ENCODE measurements around the gene LEPR.
"Not testable (repeated sequence)": the region's sequence is repeated elsewhere in the genome, so short reads cannot be mapped to it uniquely, and the experiment has no call there.

The LEPR gene, protein sequence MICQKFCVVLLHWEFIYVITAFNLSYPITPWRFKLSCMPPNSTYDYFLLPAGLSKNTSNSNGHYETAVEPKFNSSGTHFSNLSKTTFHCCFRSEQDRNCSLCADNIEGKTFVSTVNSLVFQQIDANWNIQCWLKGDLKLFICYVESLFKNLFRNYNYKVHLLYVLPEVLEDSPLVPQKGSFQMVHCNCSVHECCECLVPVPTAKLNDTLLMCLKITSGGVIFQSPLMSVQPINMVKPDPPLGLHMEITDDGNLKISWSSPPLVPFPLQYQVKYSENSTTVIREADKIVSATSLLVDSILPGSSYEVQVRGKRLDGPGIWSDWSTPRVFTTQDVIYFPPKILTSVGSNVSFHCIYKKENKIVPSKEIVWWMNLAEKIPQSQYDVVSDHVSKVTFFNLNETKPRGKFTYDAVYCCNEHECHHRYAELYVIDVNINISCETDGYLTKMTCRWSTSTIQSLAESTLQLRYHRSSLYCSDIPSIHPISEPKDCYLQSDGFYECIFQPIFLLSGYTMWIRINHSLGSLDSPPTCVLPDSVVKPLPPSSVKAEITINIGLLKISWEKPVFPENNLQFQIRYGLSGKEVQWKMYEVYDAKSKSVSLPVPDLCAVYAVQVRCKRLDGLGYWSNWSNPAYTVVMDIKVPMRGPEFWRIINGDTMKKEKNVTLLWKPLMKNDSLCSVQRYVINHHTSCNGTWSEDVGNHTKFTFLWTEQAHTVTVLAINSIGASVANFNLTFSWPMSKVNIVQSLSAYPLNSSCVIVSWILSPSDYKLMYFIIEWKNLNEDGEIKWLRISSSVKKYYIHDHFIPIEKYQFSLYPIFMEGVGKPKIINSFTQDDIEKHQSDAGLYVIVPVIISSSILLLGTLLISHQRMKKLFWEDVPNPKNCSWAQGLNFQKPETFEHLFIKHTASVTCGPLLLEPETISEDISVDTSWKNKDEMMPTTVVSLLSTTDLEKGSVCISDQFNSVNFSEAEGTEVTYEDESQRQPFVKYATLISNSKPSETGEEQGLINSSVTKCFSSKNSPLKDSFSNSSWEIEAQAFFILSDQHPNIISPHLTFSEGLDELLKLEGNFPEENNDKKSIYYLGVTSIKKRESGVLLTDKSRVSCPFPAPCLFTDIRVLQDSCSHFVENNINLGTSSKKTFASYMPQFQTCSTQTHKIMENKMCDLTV

DNA sequence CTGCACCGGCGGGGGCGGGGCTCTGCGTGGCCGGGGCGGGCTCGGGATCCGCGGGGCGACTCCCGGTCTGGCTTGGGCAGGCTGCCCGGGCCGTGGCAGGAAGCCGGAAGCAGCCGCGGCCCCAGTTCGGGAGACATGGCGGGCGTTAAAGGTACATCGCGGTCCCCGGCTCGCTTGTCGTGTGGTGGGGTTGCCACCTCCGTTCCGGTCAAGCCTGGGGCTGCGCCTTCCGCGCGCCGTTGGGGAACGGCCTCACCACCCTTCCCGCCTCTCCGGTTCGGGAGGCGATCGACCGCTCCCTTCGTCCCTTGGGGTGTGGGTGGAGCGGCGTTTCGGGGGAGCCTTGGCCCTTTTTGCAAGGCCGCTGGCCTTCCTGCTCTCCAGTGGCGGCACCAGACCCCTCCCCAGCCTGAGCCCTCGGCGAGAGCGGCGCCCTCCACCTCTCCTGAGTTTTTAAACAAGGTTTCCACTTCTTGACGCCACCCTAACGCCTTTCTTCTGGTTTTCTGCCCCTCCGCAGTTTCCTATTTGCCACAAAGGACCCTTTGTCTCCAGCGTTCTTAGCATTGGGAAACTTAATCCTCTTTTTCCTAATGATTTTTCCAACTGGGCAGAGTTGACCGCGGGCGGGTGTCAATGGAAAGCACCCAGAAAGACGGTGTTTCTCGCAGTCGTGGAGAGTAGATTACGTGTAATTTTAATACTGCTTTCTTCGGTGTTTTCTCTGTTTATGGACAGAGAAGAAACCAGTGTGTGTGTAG, at the start of gene LEPR, which contains the start of gene LEPROT:
TSS of gene LEPR (plus strand) at position 79 of the 761 bp plus-strand sequence. CDS start 144,898 bp downstream, outside the sequence.
TSS of gene LEPROT (plus strand) at position 79 of the 761 bp plus-strand sequence. CDS start at position 136, 57 bp downstream.
- ATAC-seq, result no peak
- no peaks in the 10 kb centered on the region for H3K9me3 Mint-ChIP-seq
- H3K36me3 Mint-ChIP-seq, result peaks cover 7% of the 10 kb centered on the region
- peaks cover 14% of the 10 kb centered on the region for H3K4me1 Mint-ChIP-seq
- no peaks in the 10 kb centered on the region for H3K27me3 Mint-ChIP-seq
- H3K27ac Mint-ChIP-seq, result no peak within 1 kb of the TSS
- no peak within 1 kb of the TSS for H3K4me3 Mint-ChIP-seq

DNA sequence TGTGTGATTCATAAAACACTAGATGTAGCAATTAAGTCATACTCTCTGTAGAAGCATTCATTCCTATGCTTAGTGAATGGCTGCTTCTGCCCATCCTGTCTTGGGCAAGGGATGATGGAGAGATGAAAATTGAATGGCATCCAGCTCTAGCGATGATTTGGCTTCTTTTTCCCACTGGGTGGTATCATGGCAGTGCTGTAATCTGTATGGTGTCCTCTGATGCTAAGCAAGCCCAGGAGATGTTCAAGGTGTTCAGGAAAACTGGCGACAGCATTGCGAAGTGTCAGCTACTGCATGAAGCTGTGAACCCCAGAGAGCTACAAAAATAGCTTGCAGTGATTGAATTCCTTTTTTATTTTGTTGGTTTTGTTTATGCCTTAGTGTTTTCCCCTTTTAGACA, 48.9 kb upstream of the LEPR start:
- no peak for ATAC-seq
- Mint-ChIP-seq H3K4me1 (no peaks in the 10 kb centered on the region), H3K27ac (no peak overlapping the region), H3K4me3 (no peak overlapping the region), H3K27me3 (peaks cover 22% of the 10 kb centered on the region), H3K36me3 (no peaks in the 10 kb centered on the region), H3K9me3 (no peaks in the 10 kb centered on the region)

DNA sequence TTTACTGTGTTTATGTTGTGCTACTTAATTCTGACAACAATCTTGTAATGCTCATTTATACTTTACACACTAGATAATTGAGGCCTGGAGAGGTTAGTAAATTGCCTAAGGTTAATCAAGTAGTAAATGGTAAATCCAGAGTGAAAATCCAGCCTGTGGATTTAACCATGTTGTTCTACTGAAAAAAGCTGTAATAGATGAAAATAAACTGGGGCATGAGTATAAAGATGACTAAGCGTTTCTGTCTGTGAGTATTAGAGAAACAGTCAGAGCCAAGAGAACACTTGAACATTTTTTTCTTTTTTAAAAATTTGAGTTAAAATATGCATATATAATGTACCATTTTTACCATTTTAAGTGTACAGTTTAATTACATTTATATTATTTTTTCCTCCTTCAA, 47.9 kb upstream of the LEPR start:
- H3K27ac Mint-ChIP-seq, result no peak overlapping the region
- peaks cover 22% of the 10 kb centered on the region for H3K27me3 Mint-ChIP-seq
- H3K9me3 Mint-ChIP-seq, result no peaks in the 10 kb centered on the region
- no peaks in the 10 kb centered on the region for H3K36me3 Mint-ChIP-seq
- H3K4me1 Mint-ChIP-seq, result no peaks in the 10 kb centered on the region
- ATAC-seq, result no peak
- no peak overlapping the region for H3K4me3 Mint-ChIP-seq

DNA sequence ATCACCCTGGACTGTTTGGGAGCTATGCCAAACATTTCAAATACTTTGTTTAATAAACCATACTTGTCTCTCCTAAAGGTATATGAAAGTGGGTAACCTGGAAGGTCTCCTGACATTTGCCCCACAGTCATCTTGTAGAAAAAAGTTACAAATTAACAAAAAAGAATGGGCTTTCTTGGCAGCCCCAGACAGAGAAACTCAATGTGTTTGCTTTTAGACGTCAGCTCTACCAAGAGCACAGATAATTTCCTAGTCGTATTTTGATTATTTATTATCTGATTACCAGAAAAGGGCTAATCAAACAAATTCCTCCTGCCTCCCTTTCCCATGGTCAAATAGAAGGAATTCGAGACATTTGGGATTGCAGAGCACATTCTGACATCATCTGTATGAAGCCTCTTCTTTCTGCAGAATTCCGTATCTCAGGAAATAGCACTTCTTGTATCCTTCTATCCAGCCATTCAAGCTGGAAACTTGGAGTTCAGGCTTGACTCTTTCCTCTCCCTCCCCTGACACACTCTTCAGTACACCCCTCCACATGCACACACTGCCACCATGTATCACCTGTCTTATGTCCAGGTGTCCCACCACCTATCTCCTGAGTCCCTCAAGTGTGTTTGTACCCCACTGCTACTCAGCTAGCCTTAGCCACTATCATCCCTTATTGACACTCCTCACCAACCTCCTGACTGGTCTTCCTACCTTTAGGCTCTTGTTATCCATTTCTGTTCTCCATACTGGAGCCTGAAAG, 42.8 kb upstream of the LEPR start:
- peaks cover 40% of the 10 kb centered on the region for H3K27me3 Mint-ChIP-seq
- H3K4me3 Mint-ChIP-seq, result no peak overlapping the region
- ATAC-seq, result no peak
- peaks cover 5% of the 10 kb centered on the region for H3K36me3 Mint-ChIP-seq
- no peaks in the 10 kb centered on the region for H3K9me3 Mint-ChIP-seq
- H3K4me1 Mint-ChIP-seq, result no peaks in the 10 kb centered on the region
- no peak overlapping the region for H3K27ac Mint-ChIP-seq

DNA sequence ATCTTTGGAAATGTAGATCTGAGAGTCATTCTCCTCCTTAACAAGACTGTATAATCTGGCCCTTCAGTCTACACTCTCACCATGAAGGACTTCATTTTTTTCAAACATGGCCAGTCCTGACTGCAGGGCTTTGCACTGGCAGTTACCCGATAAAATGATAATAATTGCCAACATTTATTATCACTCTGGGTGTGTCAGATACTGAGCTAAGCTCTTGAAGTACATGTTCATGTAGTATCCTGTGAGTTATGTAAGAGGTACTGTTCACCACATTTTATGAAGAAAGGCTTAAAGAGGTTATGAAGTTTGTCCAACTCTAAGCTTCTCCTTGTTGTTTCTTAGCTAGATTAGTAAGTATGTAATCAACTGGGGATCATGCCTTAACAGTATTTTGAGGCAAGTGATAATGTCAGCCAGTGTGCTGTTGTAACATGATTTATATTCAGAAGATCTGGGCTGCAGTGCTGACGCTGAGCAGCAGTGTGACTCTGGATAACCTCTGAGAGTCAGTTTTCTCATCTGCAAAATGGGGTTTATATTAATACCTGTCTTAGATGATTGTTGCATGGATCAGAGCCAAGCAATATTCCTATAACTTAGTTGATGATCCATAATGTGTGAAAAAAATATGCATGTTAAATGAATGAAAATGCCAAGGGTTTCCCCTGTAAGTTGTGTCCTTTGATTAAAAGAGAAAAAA, 42.1 kb upstream of the LEPR start:
- H3K27me3 Mint-ChIP-seq, result peaks cover 40% of the 10 kb centered on the region
- H3K27ac Mint-ChIP-seq, result no peak overlapping the region
- no peak overlapping the region for H3K4me3 Mint-ChIP-seq
- peaks cover 5% of the 10 kb centered on the region for H3K36me3 Mint-ChIP-seq
- no peaks in the 10 kb centered on the region for H3K4me1 Mint-ChIP-seq
- H3K9me3 Mint-ChIP-seq, result no peaks in the 10 kb centered on the region
- ATAC-seq, result no peak

DNA sequence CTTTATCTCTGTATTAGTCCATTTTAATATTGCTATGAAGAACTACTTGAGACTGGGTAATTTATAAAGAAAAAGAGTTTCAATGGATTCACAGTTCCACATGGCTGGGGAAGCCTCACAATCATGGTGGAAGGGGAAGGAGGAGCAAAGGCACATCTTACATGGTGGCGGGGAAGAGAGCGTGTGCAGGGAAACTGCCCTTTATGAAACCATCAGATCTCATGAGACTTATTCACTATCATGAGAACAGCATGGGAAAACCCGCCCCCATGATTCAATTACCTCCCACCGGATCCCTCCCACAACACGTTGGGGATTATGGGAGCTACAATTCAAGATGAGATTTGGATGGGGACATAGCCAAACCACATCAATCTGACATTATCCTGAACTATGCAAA, 36.0 kb upstream of the LEPR start:
- H3K27me3 Mint-ChIP-seq, result peaks cover 17% of the 10 kb centered on the region
- not testable (repeated sequence) for H3K27ac Mint-ChIP-seq, H3K9me3 Mint-ChIP-seq, ATAC-seq, H3K36me3 Mint-ChIP-seq, H3K4me3 Mint-ChIP-seq, H3K4me1 Mint-ChIP-seq

DNA sequence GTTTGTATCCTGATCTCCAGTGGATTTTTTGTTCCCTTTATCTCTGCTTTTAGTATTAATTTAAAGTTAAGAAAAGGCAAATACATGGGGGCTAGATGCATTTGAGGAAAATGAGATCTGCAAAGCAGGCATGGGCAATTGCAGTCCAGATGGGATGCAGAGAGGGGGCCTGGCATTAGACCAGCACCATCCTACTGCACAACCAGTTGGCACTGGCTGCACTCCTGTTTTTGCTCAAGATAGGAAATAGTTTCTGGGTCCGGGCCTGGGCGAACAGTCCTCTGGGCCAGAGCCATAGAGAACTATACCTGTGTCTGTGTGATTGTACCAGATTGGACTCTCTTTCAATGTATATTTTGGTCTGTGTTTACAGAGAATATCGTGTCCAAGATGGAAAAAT, 34.0 kb upstream of the LEPR start:
- H3K4me3 Mint-ChIP-seq, result no peak overlapping the region
- peak; percentile 12 for ATAC-seq
- no peaks in the 10 kb centered on the region for H3K36me3 Mint-ChIP-seq
- no peak overlapping the region for H3K27ac Mint-ChIP-seq
- H3K9me3 Mint-ChIP-seq, result no peaks in the 10 kb centered on the region
- no peaks in the 10 kb centered on the region for H3K4me1 Mint-ChIP-seq
- H3K27me3 Mint-ChIP-seq, result peaks cover 7% of the 10 kb centered on the region

DNA sequence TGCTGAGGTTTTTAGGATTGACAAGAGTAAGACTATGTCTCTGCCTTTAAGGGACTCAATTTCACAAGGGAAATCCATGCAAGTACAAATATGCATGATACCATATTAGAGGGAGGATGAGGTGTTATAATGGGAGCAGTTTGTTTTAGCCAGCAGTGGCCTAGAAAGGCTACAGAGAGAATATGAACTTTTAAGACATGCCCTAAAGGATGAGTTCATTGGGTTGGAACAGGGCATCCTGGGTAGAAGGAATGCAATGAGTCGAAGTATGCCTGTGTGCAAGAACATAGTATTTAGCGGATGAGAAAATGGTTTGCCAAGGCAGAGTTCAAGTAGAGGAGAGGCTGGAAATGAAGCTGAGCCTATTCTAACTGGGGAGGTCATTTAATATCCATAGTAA, 32.6 kb upstream of the LEPR start:
- Mint-ChIP-seq H3K4me1 (no peaks in the 10 kb centered on the region), H3K27ac (no peak overlapping the region), H3K4me3 (no peak overlapping the region), H3K27me3 (no peaks in the 10 kb centered on the region), H3K9me3 (no peaks in the 10 kb centered on the region), H3K36me3 (no peaks in the 10 kb centered on the region)
- ATAC-seq, result no peak

DNA sequence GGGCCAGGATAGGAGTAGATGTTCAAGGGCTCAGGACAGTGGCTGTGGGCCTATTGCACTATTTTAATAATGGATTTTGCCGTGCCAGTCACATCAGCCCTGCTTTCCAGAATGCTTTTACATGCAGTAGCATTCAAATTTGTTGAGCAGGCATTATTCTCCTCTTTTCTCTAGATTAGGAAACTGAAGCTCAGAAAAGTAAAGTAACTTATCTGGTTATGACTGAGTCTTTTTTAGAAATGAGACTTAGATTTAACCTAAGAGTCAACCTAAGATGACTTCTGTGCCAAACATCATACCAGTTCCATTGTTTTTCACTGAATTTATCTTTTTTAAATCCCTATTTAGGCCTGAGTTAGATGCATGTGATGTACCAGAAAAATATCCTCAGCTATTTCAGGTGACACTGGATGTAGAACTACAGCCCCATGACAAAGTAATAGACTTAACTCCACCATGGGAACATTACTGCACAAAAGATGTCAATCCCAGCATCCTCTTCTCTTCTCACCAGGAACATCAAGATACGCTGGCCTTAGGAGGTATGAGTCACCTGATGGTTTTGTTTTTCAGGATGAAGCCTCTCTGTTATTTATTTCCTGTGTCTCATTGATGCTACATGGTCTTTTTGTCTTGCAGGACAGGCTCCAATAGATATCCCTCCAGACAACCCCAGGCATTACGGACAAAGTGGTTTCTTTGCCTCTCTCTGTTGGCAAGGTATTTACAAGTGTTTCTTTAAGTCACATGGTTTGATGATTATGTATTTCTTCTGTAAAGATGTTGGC, 31.4 kb upstream of the LEPR start:
- Mint-ChIP-seq H3K9me3 (no peaks in the 10 kb centered on the region), H3K4me1 (no peaks in the 10 kb centered on the region), H3K4me3 (no peak overlapping the region)

DNA sequence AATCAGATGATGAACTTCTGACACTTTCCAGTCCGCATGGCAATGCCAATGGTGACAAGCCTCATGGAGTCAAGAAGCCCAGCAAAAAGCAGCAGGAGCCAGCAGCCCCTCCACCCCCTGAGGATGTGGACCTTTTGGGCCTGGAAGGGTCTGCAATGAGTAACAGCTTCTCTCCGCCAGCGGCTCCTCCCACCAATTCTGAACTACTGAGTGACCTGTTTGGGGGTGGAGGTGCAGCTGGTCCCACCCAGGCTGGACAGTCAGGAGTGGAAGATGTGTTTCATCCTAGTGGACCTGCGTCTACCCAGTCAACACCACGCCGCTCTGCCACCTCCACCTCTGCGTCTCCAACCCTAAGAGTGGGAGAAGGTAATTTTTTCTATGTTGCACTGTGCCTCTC, 28.0 kb upstream of the LEPR start:
- no peak for ATAC-seq
- Mint-ChIP-seq H3K27ac (no peak overlapping the region), H3K4me3 (no peak overlapping the region), H3K27me3 (no peaks in the 10 kb centered on the region), H3K4me1 (peaks cover 7% of the 10 kb centered on the region), H3K36me3 (peaks cover 5% of the 10 kb centered on the region), H3K9me3 (no peaks in the 10 kb centered on the region)

More for the DNA sequence above, 31.4 kb upstream of the LEPR start:
- Mint-ChIP-seq H3K27ac (no peak overlapping the region), H3K36me3 (no peaks in the 10 kb centered on the region), H3K27me3 (no peaks in the 10 kb centered on the region)
- no peak for ATAC-seq

DNA sequence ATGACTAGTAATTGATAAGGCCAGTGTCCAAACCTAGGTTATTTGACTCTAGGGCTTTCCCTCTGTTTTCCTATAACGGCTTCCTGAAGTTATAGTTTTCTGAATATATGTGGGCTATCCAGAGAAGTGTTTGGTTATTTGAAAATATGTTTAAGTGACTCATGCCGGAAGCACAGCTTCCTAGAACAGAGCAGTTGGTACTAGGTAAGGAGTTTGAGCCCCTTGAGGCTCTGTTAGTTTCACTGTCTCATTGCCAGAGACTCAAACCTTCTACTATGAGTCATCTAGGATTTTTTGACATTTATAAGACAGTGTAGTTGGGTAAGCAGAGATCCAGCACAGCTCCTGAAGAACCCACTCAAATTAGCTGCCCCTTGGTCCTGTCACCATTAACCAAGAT, 27.1 kb upstream of the LEPR start:
- no peaks in the 10 kb centered on the region for H3K9me3 Mint-ChIP-seq
- H3K4me3 Mint-ChIP-seq, result no peak overlapping the region
- no peaks in the 10 kb centered on the region for H3K27me3 Mint-ChIP-seq
- H3K36me3 Mint-ChIP-seq, result peaks cover 5% of the 10 kb centered on the region
- no peak overlapping the region for H3K27ac Mint-ChIP-seq
- ATAC-seq, result peak; percentile 94
- peaks cover 7% of the 10 kb centered on the region for H3K4me1 Mint-ChIP-seq

DNA sequence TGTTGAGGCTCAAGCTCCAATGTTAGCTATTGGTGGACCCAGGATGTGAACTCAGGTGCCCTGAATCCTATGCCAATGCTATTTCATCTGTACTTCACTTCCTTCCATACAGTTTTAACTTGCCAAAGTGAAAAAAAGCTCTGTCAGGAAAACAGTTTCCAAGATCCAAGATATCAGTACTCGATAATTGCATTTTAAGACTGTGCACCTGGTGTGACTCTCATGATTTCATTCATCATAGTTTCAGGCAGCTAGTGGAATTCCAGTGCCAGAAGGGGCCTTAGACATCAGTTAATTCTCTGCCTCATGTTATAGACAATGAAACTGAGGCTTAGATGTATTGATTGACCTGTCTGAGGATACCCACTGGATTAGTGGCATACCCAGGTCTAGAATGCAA, 26.5 kb upstream of the LEPR start:
- H3K27ac Mint-ChIP-seq, result no peak overlapping the region

More for the DNA sequence above, 26.5 kb upstream of the LEPR start:
- ATAC-seq, result no peak
- Mint-ChIP-seq H3K4me3 (no peak overlapping the region), H3K27me3 (no peaks in the 10 kb centered on the region), H3K9me3 (no peaks in the 10 kb centered on the region), H3K4me1 (peaks cover 7% of the 10 kb centered on the region), H3K36me3 (peaks cover 5% of the 10 kb centered on the region)
